OCI-LY1 (cell line): ENCODE measurements around the gene PROSER1.

Experiments used
- CTCF ChIP-seq: fragments of 200-600 bp; sonication (generic), shearing (Covaris generic); IDR thresholded peaks from 2 replicates; pipeline ENCODE4 v1.5.1; 2017; ENCODE audit warnings: mild to moderate bottlenecking, antibody characterized with exemption, low read length, moderate library complexity, mixed read lengths
- EZH2 ChIP-seq: fragments of 200-600 bp; sonication (generic), shearing (Covaris generic); IDR thresholded peaks from 2 replicates; pipeline ENCODE4 v1.8.0; 2017; ENCODE audit warnings: borderline replicate concordance, mixed run types, mild to moderate bottlenecking, antibody characterized with exemption, low read length, moderate library complexity, mixed read lengths

- TF ChIP-seq CTCF (no peak), EZH2 (no peak)
Measured at GRCh38 chr13:39035799-39036198, 2.1 kb downstream of the PROSER1 start.
